BE2C (cell line): ENCODE measurements around the gene LYAR.

ENCODE experiments used
- DNase-seq: peaks from one replicate; pipeline ENCODE4 v3.0.0-alpha.2; 2020
- H3K27me3 ChIP-seq: fragments of 250-450 bp; sonication (Bioruptor Pico); 2 replicates; pipeline ENCODE4 v1.5.1; 2020; ENCODE audit warnings: mild to moderate bottlenecking
- H3K36me3 ChIP-seq: fragments of 250-450 bp; sonication (Bioruptor Pico); 2 replicates; pipeline ENCODE4 v1.5.1; 2020; ENCODE audit warnings: mild to moderate bottlenecking
- H3K4me1 ChIP-seq: fragments of 250-450 bp; sonication (Bioruptor Pico); 2 replicates; pipeline ENCODE4 v1.5.1; 2020
- H3K4me3 ChIP-seq: 2 replicates; pipeline ENCODE4 v1.5.1; 2011; ENCODE audit warnings: low read depth, low read length
- H3K9me3 ChIP-seq: fragments of 250-450 bp; sonication (Bioruptor Pico); 2 replicates; pipeline ENCODE4 v1.5.1; 2020
- CTCF ChIP-seq: IDR thresholded peaks from 2 replicates; pipeline ENCODE4 v1.5.1; 2012; ENCODE audit warnings: mild to moderate bottlenecking, low read depth, low read length

The LYAR gene

DNA sequence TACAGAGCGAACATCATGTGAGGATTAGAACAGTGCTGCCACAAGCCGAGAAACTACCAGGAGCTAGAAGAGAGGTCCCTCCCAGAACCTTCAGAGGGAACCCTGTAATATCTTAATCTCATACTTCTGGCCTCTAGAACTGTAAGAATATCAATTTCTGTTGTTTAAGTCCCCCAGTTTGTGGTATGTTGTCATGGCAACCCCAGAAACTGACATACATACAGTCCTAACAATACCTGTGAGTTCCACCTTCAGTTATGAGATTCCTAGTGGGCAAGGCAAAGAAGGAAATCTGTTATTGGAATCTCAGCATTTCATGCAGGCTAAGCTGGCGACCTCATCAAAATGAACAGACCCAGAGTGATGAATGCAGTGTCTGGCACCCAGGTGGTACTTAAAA lies 42.6 kb upstream of the LYAR start:
- no peak overlapping the region for H3K4me3 ChIP-seq
- no peak for TF ChIP-seq CTCF
- H3K36me3 ChIP-seq: no peaks in the 10 kb centered on the region
- DNase-seq: no peak
- H3K9me3 ChIP-seq: no peaks in the 10 kb centered on the region
- H3K4me1 ChIP-seq: no peaks in the 10 kb centered on the region
- no peaks in the 10 kb centered on the region for H3K27me3 ChIP-seq

DNA sequence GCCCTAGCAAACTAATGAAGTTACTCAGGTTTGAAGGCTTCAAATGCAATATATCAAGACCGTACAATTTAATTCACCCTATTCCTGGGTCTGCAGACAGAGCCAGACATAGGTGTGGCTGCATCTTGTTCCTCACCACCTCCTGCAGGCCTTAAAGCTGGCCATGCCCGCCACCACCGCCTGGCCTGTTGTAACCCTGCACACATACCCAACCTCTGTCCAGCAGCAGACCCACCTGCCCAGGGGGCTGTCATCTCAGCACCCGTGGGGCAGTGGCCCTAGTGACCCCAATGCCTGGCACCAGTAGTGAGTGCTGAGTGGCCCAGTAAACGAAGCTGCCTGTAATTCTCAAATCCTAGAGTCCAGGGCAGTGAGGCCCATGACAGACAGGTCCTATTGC lies 40.8 kb upstream of the LYAR start:
- Histone ChIP-seq H3K27me3 (no peaks in the 10 kb centered on the region), H3K9me3 (no peaks in the 10 kb centered on the region), H3K4me1 (no peaks in the 10 kb centered on the region), H3K36me3 (no peaks in the 10 kb centered on the region), H3K4me3 (no peak overlapping the region)
- no peak for DNase-seq
- TF ChIP-seq CTCF: no peak

DNA sequence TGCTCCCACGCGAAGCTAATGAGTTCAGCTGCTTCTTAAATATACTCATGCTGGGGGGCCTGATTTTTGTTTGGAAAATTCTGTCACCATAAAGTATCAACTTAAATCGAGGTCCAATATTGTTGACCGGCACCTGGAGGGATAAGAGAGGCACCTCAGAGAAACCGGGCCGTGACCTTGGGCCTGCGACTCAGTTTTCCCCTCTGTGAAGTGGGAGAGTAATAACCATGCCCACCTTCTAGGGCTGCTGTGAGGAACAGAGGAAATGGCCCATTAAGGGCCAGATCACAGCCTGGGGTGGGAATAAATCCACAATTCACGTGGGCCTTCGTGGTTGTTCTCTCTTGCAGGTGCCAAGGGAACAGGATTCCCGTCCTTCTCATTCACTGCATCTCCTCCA lies 39.5 kb upstream of the LYAR start:
- no peaks in the 10 kb centered on the region for H3K4me1 ChIP-seq
- no peak for TF ChIP-seq CTCF
- no peak overlapping the region for H3K4me3 ChIP-seq
- H3K36me3 ChIP-seq: no peaks in the 10 kb centered on the region
- H3K9me3 ChIP-seq: no peaks in the 10 kb centered on the region
- no peak for DNase-seq
- no peaks in the 10 kb centered on the region for H3K27me3 ChIP-seq

- Histone ChIP-seq H3K4me1 (no peaks in the 10 kb centered on the region), H3K4me3 (no peak overlapping the region), H3K36me3 (no peaks in the 10 kb centered on the region), H3K27me3 (no peaks in the 10 kb centered on the region), H3K9me3 (no peaks in the 10 kb centered on the region)
- DNase-seq: no peak
- no peak for TF ChIP-seq CTCF
Observed at GRCh38 chr4:4328840-4329239, 38.9 kb upstream of the LYAR start.

DNA sequence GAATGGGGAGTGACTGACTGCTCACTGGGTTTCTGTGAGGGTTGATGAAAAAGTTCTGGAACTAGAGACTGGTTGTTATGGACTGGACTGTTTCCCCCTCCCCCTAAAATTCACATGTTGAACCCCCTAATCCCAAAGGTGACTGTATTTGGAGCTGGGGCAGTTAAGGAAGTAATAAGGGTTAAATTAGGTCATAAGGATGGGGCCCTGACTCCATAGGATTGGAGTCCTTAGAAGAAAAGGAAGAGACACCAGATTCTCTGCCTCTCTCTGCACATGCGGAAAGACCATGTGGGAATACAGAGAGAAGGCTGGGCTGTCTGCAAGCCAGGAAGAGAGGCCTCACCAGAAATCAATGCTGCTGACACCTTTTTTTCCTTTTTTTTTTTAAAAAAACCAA lies 38.3 kb upstream of the LYAR start:
- no peak overlapping the region for H3K4me3 ChIP-seq
- no peaks in the 10 kb centered on the region for H3K9me3 ChIP-seq

GRCh38 chr4:4327652-4328121 lies 37.7 kb upstream of the LYAR start:
- peak; percentile 42 for DNase-seq
- Histone ChIP-seq H3K4me1 (no peaks in the 10 kb centered on the region), H3K9me3 (no peaks in the 10 kb centered on the region), H3K27me3 (no peaks in the 10 kb centered on the region), H3K4me3 (no peak overlapping the region), H3K36me3 (no peaks in the 10 kb centered on the region)
- TF ChIP-seq CTCF: peak; percentile 61

More for the DNA sequence above, 38.3 kb upstream of the LYAR start:
- Histone ChIP-seq H3K4me1 (no peaks in the 10 kb centered on the region), H3K27me3 (no peaks in the 10 kb centered on the region), H3K36me3 (no peaks in the 10 kb centered on the region)
- no peak for DNase-seq
- TF ChIP-seq CTCF: no peak
